ENCODE results near the gene HSDL1. TPM values are rescaled to one million over a fixed set of nuclear protein-coding genes. Genes with fewer than 3 reads are reported as not detected.

Gene HSDL1
- polyA plus RNA-seq, 1 donor from 2014 or later = 217 TPM

GRCh38 chr16:84159800-84160199, 14.8 kb upstream of the HSDL1 start:
- H3K36me3 ChIP-seq (ENCODE audit: insufficient read depth, low read length) = no peaks in the 10 kb centered on the region

GRCh38 chr16:84159007-84159406, 14.0 kb upstream of the HSDL1 start:
- Histone ChIP-seq H3K79me2 (replicated peaks; ENCODE audit: insufficient read depth, low read length) (no peaks in the 10 kb centered on the region), H3F3A (ENCODE audit: insufficient read depth, low read length, poor library complexity, severe bottlenecking) (no peaks in the 10 kb centered on the region), H2AFZ (ENCODE audit: low read depth, low read length) (no peak overlapping the region), H3K27ac (ENCODE audit: low read length) (no peak overlapping the region), H3K4me2 (ENCODE audit: low read length) (no peak overlapping the region), H4K20me1 (ENCODE audit: insufficient read depth) (no peaks in the 10 kb centered on the region), H3K36me3 (ENCODE audit: insufficient read depth, low read length) (no peaks in the 10 kb centered on the region), H3K9me3 (ENCODE audit: low read length) (no peaks in the 10 kb centered on the region), H3K9ac (ENCODE audit: low read length) (no peak overlapping the region), H3K4me3 (ENCODE audit: low read length) (no peak overlapping the region), H3K27me3 (ENCODE audit: insufficient read depth, low read depth, low read length) (no peaks in the 10 kb centered on the region), H3K9me2 (ENCODE audit: insufficient read depth, low read length) (no peaks in the 10 kb centered on the region)
- TF ChIP-seq REST (IDR thresholded peaks at IDR 0.05; ENCODE audit: borderline replicate concordance) (no peak), RAD21 (conservative IDR thresholded peaks at IDR 0.05) (no peak), SMC3 (conservative IDR thresholded peaks at IDR 0.05; ENCODE audit: poor library complexity) (no peak), TAF1 (IDR thresholded peaks at IDR 0.05; ENCODE audit: low read depth) (no peak), EP300 (conservative IDR thresholded peaks at IDR 0.05; ENCODE audit: poor library complexity, severe bottlenecking) (no peak), EZH2 (IDR thresholded peaks at IDR 0.05; ENCODE audit: borderline replicate concordance, insufficient read depth, low read length, poor library complexity, severe bottlenecking) (no peak), MXI1 (conservative IDR thresholded peaks at IDR 0.05; ENCODE audit: poor library complexity, severe bottlenecking) (no peak)

More at GRCh38 chr16:84159800-84160199, 14.8 kb upstream of the HSDL1 start:
- Histone ChIP-seq H3K9me2 (ENCODE audit: insufficient read depth, low read length) (no peaks in the 10 kb centered on the region), H3K4me3 (ENCODE audit: low read length) (no peak overlapping the region), H2AFZ (ENCODE audit: low read depth, low read length) (no peak overlapping the region), H3K9ac (ENCODE audit: low read length) (no peak overlapping the region), H3K9me3 (ENCODE audit: low read length) (no peaks in the 10 kb centered on the region), H3F3A (ENCODE audit: insufficient read depth, low read length, poor library complexity, severe bottlenecking) (no peaks in the 10 kb centered on the region), H3K79me2 (replicated peaks; ENCODE audit: insufficient read depth, low read length) (no peaks in the 10 kb centered on the region), H3K4me2 (ENCODE audit: low read length) (no peak overlapping the region), H4K20me1 (ENCODE audit: insufficient read depth) (no peaks in the 10 kb centered on the region), H3K27ac (ENCODE audit: low read length) (no peak overlapping the region), H3K27me3 (ENCODE audit: insufficient read depth, low read depth, low read length) (no peaks in the 10 kb centered on the region)
- TF ChIP-seq CTCF (IDR thresholded peaks at IDR 0.05; ENCODE audit: poor library complexity, severe bottlenecking) (no peak), TAF1 (IDR thresholded peaks at IDR 0.05; ENCODE audit: low read depth) (no peak), EZH2 (IDR thresholded peaks at IDR 0.05; ENCODE audit: borderline replicate concordance, insufficient read depth, low read length, poor library complexity, severe bottlenecking) (no peak), SMC3 (conservative IDR thresholded peaks at IDR 0.05; ENCODE audit: poor library complexity) (no peak), REST (IDR thresholded peaks at IDR 0.05; ENCODE audit: borderline replicate concordance) (no peak), MXI1 (conservative IDR thresholded peaks at IDR 0.05; ENCODE audit: poor library complexity, severe bottlenecking) (no peak), POLR2AphosphoS5 (IDR thresholded peaks at IDR 0.05) (no peak), EP300 (conservative IDR thresholded peaks at IDR 0.05; ENCODE audit: poor library complexity, severe bottlenecking) (no peak), RAD21 (conservative IDR thresholded peaks at IDR 0.05) (no peak)
